ENCODE data around the gene GCA.

GCA gene

GRCh38 chr2:162317861-162318327 lies 26.0 kb upstream of the GCA start:
- TF ChIP-seq ZNF274 (IDR thresholded peaks at IDR 0.05; ENCODE audit: low read depth, low read length), result no peak
- H3K4me3 ChIP-seq (ENCODE audit: low read length), result peak overlapping the region; percentile 92

- H3K4me3 ChIP-seq (ENCODE audit: low read length), result peak within 1 kb of the TSS; percentile 92
- TF ChIP-seq ZNF274 (IDR thresholded peaks at IDR 0.05; ENCODE audit: low read depth, low read length), result no peak
Observed at GRCh38 chr2:162318328-162319180, 25.4 kb upstream of the GCA start, which contains the start of gene IFIH1. IFIH1 (minus strand) TSS chr2:162318684; CDS start chr2:162318307, 377 bp downstream.

GRCh38 chr2:162320864-162321517 lies 22.9 kb upstream of the GCA start:
- no peak overlapping the region; the same call in 1 of the 2 replicates for H3K4me3 ChIP-seq (ENCODE audit: low read length)
- no peak for TF ChIP-seq ZNF274 (IDR thresholded peaks at IDR 0.05; ENCODE audit: low read depth, low read length)

GRCh38 chr2:162324953-162325352 lies 19.0 kb upstream of the GCA start:
- no peak for TF ChIP-seq ZNF274 (IDR thresholded peaks at IDR 0.05; ENCODE audit: low read depth, low read length)
- H3K4me3 ChIP-seq (ENCODE audit: low read length), result no peak overlapping the region

GRCh38 chr2:162327134-162327769 lies 16.7 kb upstream of the GCA start:
- no peak overlapping the region for H3K4me3 ChIP-seq (ENCODE audit: low read length)
- no peak for TF ChIP-seq ZNF274 (IDR thresholded peaks at IDR 0.05; ENCODE audit: low read depth, low read length)

GRCh38 chr2:162327806-162328205 lies 16.1 kb upstream of the GCA start:
- H3K4me3 ChIP-seq (ENCODE audit: low read length), result peak overlapping the region; percentile 65; the same call in 1 of the 2 replicates
- no peak for TF ChIP-seq ZNF274 (IDR thresholded peaks at IDR 0.05; ENCODE audit: low read depth, low read length)

- no peak for TF ChIP-seq ZNF274 (IDR thresholded peaks at IDR 0.05; ENCODE audit: low read depth, low read length)
Observed at GRCh38 chr2:162328424-162329157, 15.3 kb upstream of the GCA start.

GRCh38 chr2:162330881-162331280 lies 13.1 kb upstream of the GCA start:
- H3K4me3 ChIP-seq (ENCODE audit: low read length), result no peak overlapping the region
- no peak for TF ChIP-seq ZNF274 (IDR thresholded peaks at IDR 0.05; ENCODE audit: low read depth, low read length)

More at GRCh38 chr2:162328424-162329157, 15.3 kb upstream of the GCA start:
- H3K4me3 ChIP-seq (ENCODE audit: low read length), result peak overlapping the region; percentile 65; the same call in 1 of the 2 replicates

- H3K4me3 ChIP-seq (ENCODE audit: low read length), result no peak overlapping the region
- TF ChIP-seq ZNF274 (IDR thresholded peaks at IDR 0.05; ENCODE audit: low read depth, low read length), result no peak
Observed at GRCh38 chr2:162333968-162334367, 10.0 kb upstream of the GCA start.

GRCh38 chr2:162337868-162338267 lies 6.1 kb upstream of the GCA start:
- no peak for TF ChIP-seq ZNF274 (IDR thresholded peaks at IDR 0.05; ENCODE audit: low read depth, low read length)
- no peak overlapping the region for H3K4me3 ChIP-seq (ENCODE audit: low read length)

GRCh38 chr2:162340822-162341221 lies 3.1 kb upstream of the GCA start:
- H3K4me3 ChIP-seq (ENCODE audit: low read length), result no peak overlapping the region
- no peak for TF ChIP-seq ZNF274 (IDR thresholded peaks at IDR 0.05; ENCODE audit: low read depth, low read length)

- TF ChIP-seq ZNF274 (IDR thresholded peaks at IDR 0.05; ENCODE audit: low read depth, low read length), result no peak
Observed at GRCh38 chr2:162342321-162342720, 1.6 kb upstream of the GCA start.

GRCh38 chr2:162342841-162343240 lies 1.1 kb upstream of the GCA start:
- no peak for TF ChIP-seq ZNF274 (IDR thresholded peaks at IDR 0.05; ENCODE audit: low read depth, low read length)
- no peak overlapping the region for H3K4me3 ChIP-seq (ENCODE audit: low read length)

More at GRCh38 chr2:162342321-162342720, 1.6 kb upstream of the GCA start:
- no peak overlapping the region for H3K4me3 ChIP-seq (ENCODE audit: low read length)

- TF ChIP-seq ZNF274 (IDR thresholded peaks at IDR 0.05; ENCODE audit: low read depth, low read length), result no peak
- peak overlapping the region; percentile 75 for H3K4me3 ChIP-seq (ENCODE audit: low read length)
Observed at GRCh38 chr2:162343492-162343823, 474 bp upstream of the GCA start.

Data from GM08714 (cell line).